BLaER1 (cell line): ENCODE data around the gene CTNND2.

ENCODE experiments used
- H3K27ac ChIP-seq: shearing (Covaris generic); formaldehyde crosslinking; 2 replicates; pipeline ENCODE4 v1.8.1; 2022
- H3K27me3 ChIP-seq: shearing (Covaris generic); formaldehyde crosslinking; 2 replicates; pipeline ENCODE4 v1.8.1; 2022
- H3K36me3 ChIP-seq: shearing (Covaris generic); formaldehyde crosslinking; 2 replicates; pipeline ENCODE4 v1.8.1; 2022
- H3K4me1 ChIP-seq: shearing (Covaris generic); formaldehyde crosslinking; 2 replicates; pipeline ENCODE4 v1.8.1; 2022
- H3K4me2 ChIP-seq: shearing (Covaris generic); formaldehyde crosslinking; 2 replicates; pipeline ENCODE4 v1.8.1; 2022
- H3K4me3 ChIP-seq: shearing (Covaris generic); formaldehyde crosslinking; 2 replicates; pipeline ENCODE4 v1.8.1; 2022
- H3K9ac ChIP-seq: shearing (Covaris generic); formaldehyde crosslinking; 2 replicates; pipeline ENCODE4 v1.8.1; 2022
- H3K9me3 ChIP-seq: shearing (Covaris generic); formaldehyde crosslinking; 2 replicates; pipeline ENCODE4 v1.8.1; 2022
- H4K20me1 ChIP-seq: shearing (Covaris generic); formaldehyde crosslinking; 2 replicates; pipeline ENCODE4 v1.8.1; 2022
- Cebpa-rat ChIP-seq: shearing (Covaris generic); IDR thresholded peaks from 2 replicates; pipeline ENCODE4 v1.8.1; 2022

Gene CTNND2

DNA sequence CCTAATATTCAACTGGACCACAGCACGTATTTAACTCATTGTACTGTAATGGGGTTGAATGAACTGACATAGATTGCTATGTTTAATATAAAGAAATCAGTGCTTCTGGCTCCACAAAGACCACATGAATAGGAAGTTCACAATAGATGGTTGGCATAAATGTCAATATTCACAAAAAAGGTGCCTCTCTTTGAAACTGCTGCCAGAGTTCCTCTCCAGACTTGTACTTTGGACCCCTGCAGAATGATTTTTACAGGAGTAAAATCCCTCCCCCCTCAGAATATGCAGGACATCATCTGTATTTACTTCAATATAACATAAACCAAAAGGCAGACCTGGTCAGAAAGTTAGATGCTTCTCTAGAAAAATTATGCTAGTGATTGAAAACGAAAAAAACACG is 634.7 kb downstream of the CTNND2 start:
- Histone ChIP-seq H3K4me2 (no peak overlapping the region), H3K27ac (no peak overlapping the region), H3K4me3 (no peak overlapping the region), H3K4me1 (no peaks in the 10 kb centered on the region), H3K27me3 (no peaks in the 10 kb centered on the region), H3K36me3 (no peaks in the 10 kb centered on the region), H3K9me3 (no peaks in the 10 kb centered on the region), H4K20me1 (no peaks in the 10 kb centered on the region), H3K9ac (no peak overlapping the region)
- TF ChIP-seq Cebpa-rat, result no peak

DNA sequence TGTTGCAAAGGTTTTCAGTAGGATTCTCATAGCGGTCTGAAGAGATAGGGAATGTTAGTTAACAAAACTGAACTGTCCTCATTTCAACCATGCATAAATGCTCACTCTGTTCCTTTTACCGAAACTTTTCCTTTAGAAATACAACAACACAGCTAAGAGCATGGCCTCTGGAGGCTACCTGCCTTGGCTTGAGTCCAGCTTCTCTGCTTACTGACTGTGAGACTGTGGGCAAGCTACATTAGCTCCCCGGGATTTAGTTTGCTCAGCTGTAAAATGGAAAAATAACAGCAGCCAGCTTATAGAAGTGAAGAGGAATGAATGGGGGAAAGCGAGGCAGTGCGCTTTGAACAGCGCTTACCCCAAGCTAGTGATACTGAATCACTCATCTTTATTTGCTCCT is 635.4 kb downstream of the CTNND2 start:
- Histone ChIP-seq H3K27ac (no peak overlapping the region), H3K36me3 (no peaks in the 10 kb centered on the region), H3K4me3 (no peak overlapping the region), H3K27me3 (no peaks in the 10 kb centered on the region), H4K20me1 (no peaks in the 10 kb centered on the region), H3K4me2 (no peak overlapping the region), H3K9ac (no peak overlapping the region), H3K9me3 (no peaks in the 10 kb centered on the region), H3K4me1 (no peaks in the 10 kb centered on the region)
- TF ChIP-seq Cebpa-rat, result no peak

DNA sequence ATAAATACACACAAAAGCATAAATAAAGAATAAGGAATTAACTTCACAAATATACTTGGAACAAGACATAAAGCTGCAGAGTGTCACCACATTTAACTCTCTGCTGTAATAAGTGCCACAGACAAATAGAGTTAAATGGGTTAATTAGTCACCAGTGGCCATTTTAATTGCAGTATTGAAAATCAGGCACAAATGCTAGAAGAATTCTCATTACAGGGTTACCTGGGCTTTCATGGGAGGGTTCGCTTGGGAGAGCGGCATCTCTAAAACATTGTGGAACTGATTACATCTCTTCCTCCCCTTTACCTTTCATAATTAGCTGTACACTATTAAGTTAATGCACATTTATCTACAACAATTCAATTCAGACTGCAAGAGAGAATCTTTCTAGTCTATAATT is 637.9 kb downstream of the CTNND2 start:
- H3K27ac ChIP-seq, result no peak overlapping the region
- no peaks in the 10 kb centered on the region for H3K9me3 ChIP-seq
- no peak for TF ChIP-seq Cebpa-rat
- no peaks in the 10 kb centered on the region for H3K27me3 ChIP-seq
- no peak overlapping the region for H3K4me2 ChIP-seq
- no peaks in the 10 kb centered on the region for H3K4me1 ChIP-seq
- H3K9ac ChIP-seq, result no peak overlapping the region
- H3K36me3 ChIP-seq, result no peaks in the 10 kb centered on the region
- no peak overlapping the region for H3K4me3 ChIP-seq
- no peaks in the 10 kb centered on the region for H4K20me1 ChIP-seq

DNA sequence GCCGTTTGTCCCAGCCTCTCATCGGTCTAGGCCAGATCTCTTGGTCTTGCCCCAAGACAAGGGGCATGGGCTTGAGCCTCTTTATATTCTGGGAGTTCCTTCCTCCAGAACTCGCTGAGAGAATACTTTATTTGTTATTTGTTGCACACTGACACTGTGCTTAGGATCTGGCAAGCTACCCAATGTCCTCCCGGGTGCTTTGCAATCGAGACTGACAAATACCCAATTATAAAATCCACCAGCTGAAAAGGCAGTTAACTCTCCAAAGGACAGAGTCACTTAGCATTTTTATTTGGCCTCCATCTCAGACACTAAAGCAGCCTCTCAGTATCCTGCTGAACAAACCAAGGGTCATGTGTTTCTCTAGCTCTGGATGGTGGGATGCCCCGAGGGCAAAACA is 643.0 kb downstream of the CTNND2 start:
- H3K27ac ChIP-seq, result no peak overlapping the region
- H3K9ac ChIP-seq, result no peak overlapping the region
- no peaks in the 10 kb centered on the region for H3K4me1 ChIP-seq
- no peak overlapping the region for H3K4me3 ChIP-seq
- H3K27me3 ChIP-seq, result no peaks in the 10 kb centered on the region
- H3K36me3 ChIP-seq, result no peaks in the 10 kb centered on the region
- H3K4me2 ChIP-seq, result no peak overlapping the region
- H3K9me3 ChIP-seq, result no peaks in the 10 kb centered on the region
- H4K20me1 ChIP-seq, result no peaks in the 10 kb centered on the region
- TF ChIP-seq Cebpa-rat, result no peak

DNA sequence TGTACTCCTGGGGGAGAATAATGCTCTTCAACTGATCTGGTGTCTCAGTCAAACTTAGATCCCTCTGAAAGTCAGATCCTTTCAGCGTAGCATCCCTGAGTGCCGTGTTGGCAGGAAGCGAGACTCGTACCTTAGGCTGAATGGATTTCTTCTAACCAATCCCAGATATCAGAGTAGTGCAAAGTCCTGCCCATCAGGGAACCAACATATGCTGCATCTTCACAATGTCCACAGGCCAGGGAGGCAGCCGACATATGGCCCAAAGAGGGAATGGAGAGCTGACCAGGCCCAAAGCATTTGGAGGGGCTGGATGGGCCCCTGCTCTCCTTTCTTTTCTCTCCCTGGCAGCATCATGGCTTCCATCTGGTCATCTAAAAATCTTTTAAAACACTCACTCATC is 646.2 kb downstream of the CTNND2 start:
- Histone ChIP-seq H3K27me3 (no peaks in the 10 kb centered on the region), H3K4me1 (no peaks in the 10 kb centered on the region), H4K20me1 (no peaks in the 10 kb centered on the region), H3K4me3 (no peak overlapping the region), H3K27ac (no peak overlapping the region), H3K4me2 (no peak overlapping the region), H3K9ac (no peak overlapping the region), H3K9me3 (no peaks in the 10 kb centered on the region), H3K36me3 (no peaks in the 10 kb centered on the region)
- no peak for TF ChIP-seq Cebpa-rat

DNA sequence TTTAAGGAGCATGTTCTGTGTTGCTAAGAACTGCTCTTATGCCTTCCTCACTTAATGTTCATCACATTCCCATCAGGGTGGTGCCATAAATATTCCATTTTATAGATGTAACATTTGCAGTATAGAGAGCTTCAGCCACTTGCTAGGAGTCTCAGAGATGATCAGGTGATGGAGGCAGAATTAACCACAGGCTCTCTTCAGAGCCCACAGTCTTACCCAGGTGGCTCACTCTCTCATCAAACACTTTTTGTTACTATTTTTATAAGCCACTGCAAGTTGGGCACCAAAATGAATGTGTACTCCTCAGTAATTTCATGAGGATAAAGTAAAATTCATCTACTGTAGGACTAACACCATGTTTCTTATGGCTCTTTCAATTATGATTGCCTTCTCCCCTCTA is 651.7 kb downstream of the CTNND2 start:
- H3K9me3 ChIP-seq, result no peaks in the 10 kb centered on the region
- H3K4me1 ChIP-seq, result no peaks in the 10 kb centered on the region
- no peaks in the 10 kb centered on the region for H3K36me3 ChIP-seq
- H3K4me3 ChIP-seq, result no peak overlapping the region
- no peaks in the 10 kb centered on the region for H3K27me3 ChIP-seq
- H4K20me1 ChIP-seq, result no peaks in the 10 kb centered on the region
- no peak overlapping the region for H3K4me2 ChIP-seq
- no peak overlapping the region for H3K27ac ChIP-seq
- no peak overlapping the region for H3K9ac ChIP-seq
- no peak for TF ChIP-seq Cebpa-rat

DNA sequence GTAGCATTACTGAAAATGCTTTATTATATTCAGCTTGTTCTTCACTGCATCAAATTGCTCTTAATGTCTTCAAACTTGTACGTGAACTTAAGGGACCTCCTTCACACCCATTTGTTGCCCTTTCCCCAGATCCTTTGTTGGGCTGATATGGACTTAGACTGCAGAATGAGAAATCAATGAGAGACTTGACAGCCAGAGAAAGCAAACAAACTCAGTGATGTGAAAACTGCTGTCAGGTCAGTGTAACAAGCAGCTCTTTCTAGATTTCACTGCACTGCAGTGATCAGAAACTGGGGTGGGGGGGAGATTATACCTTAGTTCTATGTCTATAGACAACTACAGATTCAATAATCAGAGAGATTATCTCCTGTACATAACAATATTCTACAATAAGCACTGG is 652.2 kb downstream of the CTNND2 start:
- Histone ChIP-seq H3K27ac (no peak overlapping the region), H3K4me2 (no peak overlapping the region), H3K4me3 (no peak overlapping the region), H3K4me1 (no peaks in the 10 kb centered on the region), H3K27me3 (no peaks in the 10 kb centered on the region), H4K20me1 (no peaks in the 10 kb centered on the region), H3K36me3 (no peaks in the 10 kb centered on the region), H3K9me3 (no peaks in the 10 kb centered on the region), H3K9ac (no peak overlapping the region)
- TF ChIP-seq Cebpa-rat, result no peak

DNA sequence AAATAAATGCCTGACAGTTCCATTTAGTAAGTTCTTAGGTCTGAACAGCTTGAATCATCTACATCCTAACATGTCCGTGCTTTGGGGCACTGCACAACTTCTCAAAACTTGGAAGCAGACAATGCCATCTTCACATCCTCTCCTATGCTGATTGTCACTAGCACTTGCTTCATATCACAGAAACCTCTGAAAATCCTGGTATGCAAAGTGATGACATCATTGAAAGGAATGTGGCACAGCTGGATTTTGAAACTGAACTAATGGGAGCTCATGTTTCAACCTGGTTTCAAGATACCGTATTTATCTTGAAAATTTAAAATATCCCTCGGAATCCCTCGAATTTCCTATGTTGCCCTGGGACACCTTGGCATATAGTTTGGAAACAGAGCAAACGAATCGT is 653.0 kb downstream of the CTNND2 start:
- H3K9ac ChIP-seq, result no peak overlapping the region
- no peaks in the 10 kb centered on the region for H3K27me3 ChIP-seq
- H3K4me2 ChIP-seq, result no peak overlapping the region
- H4K20me1 ChIP-seq, result no peaks in the 10 kb centered on the region
- no peak overlapping the region for H3K4me3 ChIP-seq
- no peak overlapping the region for H3K27ac ChIP-seq
- H3K36me3 ChIP-seq, result no peaks in the 10 kb centered on the region
- no peaks in the 10 kb centered on the region for H3K4me1 ChIP-seq
- no peak for TF ChIP-seq Cebpa-rat
- H3K9me3 ChIP-seq, result no peaks in the 10 kb centered on the region

DNA sequence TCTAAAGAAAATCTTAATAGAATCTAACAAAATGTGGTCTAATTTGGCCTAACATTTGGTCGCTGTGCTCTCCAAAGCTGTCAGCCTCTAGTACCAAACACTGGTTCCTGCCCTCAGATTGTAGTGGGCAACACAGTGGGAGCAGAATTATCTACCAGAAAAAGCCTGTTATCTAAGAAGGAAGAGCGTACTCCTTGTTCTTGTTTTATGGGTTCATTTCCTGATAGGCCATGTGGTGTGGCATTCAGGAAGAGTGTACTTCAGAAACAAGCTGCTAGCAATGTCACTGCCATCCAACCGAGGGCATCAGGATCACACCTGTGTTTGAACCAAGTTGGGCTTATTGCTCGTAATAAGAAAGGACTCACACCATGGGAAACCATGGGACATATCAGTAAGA is 655.3 kb downstream of the CTNND2 start:
- no peak for TF ChIP-seq Cebpa-rat
- no peak overlapping the region for H3K27ac ChIP-seq
- H3K4me3 ChIP-seq, result no peak overlapping the region
- H3K9me3 ChIP-seq, result no peaks in the 10 kb centered on the region
- no peaks in the 10 kb centered on the region for H4K20me1 ChIP-seq
- no peaks in the 10 kb centered on the region for H3K27me3 ChIP-seq
- no peaks in the 10 kb centered on the region for H3K36me3 ChIP-seq
- no peak overlapping the region for H3K9ac ChIP-seq
- no peak overlapping the region for H3K4me2 ChIP-seq
- H3K4me1 ChIP-seq, result no peaks in the 10 kb centered on the region

DNA sequence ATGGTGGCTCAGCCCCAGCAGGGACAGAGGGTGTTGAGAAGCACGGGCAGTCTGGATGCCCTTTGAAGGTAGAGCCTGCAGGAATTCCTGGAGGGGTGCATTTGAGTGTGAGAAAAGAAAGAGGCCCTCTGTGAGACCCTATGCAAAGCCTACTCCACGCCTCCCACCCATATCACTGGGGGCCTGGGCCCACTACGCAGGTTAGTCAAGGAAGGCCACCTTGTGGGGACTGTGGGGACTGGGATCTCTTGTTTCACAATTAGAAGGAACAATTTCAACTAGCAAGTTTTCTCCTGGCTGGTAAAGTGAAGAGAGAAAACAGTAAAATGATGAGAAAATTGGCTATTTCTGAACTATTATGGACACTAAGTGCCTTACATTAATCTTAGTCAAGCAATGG is 657.0 kb downstream of the CTNND2 start:
- H3K4me1 ChIP-seq, result no peaks in the 10 kb centered on the region
- no peaks in the 10 kb centered on the region for H4K20me1 ChIP-seq
- H3K27ac ChIP-seq, result no peak overlapping the region
- no peaks in the 10 kb centered on the region for H3K9me3 ChIP-seq
- H3K4me3 ChIP-seq, result no peak overlapping the region
- no peaks in the 10 kb centered on the region for H3K36me3 ChIP-seq
- TF ChIP-seq Cebpa-rat, result no peak
- H3K27me3 ChIP-seq, result no peaks in the 10 kb centered on the region
- H3K4me2 ChIP-seq, result no peak overlapping the region
- no peak overlapping the region for H3K9ac ChIP-seq
